Measurements from ENCODE around the gene SSR3. TPM values are rescaled to one million over a fixed set of nuclear protein-coding genes. Genes with fewer than 3 reads are reported as not detected.

The SSR3 gene
- total and polyA plus RNA-seq, 7 experiments from 2014 or later: 56.0 to 158 (median 85.2) TPM

GRCh38 chr3:156587760-156588069 lies 32.8 kb upstream of the SSR3 start:
- ChIA-PET CTCF (no interaction called here), POLR2A (no interaction called here)
- Mint-ChIP-seq H3K9me3 (peaks cover 0 to 8% (median 0%) of the 10 kb centered on the region in 11 donors), H3K27me3 (peaks cover 0 to 19% (median 0%) of the 10 kb centered on the region in 5 donors), H3K4me1 (peaks cover 0 to 7% (median 3%) of the 10 kb centered on the region in 7 donors), H3K27ac (no peak overlapping the region), H3K36me3 (peaks cover 0 to 4% (median 0%) of the 10 kb centered on the region in 5 donors), H3K4me3 (no peak overlapping the region)
- DNase-seq (no peak), ATAC-seq (no peak)
- Histone ChIP-seq H3K9me3 (ENCODE audit: control insufficient read depth in 2 of 3, low read length in 3 of 3) (no peaks in the 10 kb centered on the region), H3K27me3 (ENCODE audit: control insufficient read depth in 2 of 2, insufficient read depth in 2 of 2, low read length in 2 of 2) (no peaks in the 10 kb centered on the region), H3K4me1 (ENCODE audit: control insufficient read depth in 2 of 2, insufficient read depth in 2 of 2, low read length in 2 of 2) (no peaks in the 10 kb centered on the region), H3K27ac (ENCODE audit: low read depth, low read length) (no peak overlapping the region), H3K4me3 (ENCODE audit: low read length) (no peak overlapping the region), H3K36me3 (ENCODE audit: control insufficient read depth in 2 of 3, insufficient read depth in 3 of 3, low read length in 3 of 3) (no peaks in the 10 kb centered on the region)
- intact Hi-C loops (cut with micrococcal nuclease): no loop called here

GRCh38 chr3:156586905-156587759 lies 32.2 kb upstream of the SSR3 start:
- Histone ChIP-seq H3K4me1 (ENCODE audit: control insufficient read depth in 2 of 2, insufficient read depth in 2 of 2, low read length in 2 of 2) (no peaks in the 10 kb centered on the region), H3K27me3 (ENCODE audit: control insufficient read depth in 2 of 2, insufficient read depth in 2 of 2, low read length in 2 of 2) (no peaks in the 10 kb centered on the region), H3K27ac (ENCODE audit: low read depth, low read length) (no peak overlapping the region), H3K36me3 (ENCODE audit: control insufficient read depth in 2 of 3, insufficient read depth in 3 of 3, low read length in 3 of 3) (no peaks in the 10 kb centered on the region), H3K4me3 (ENCODE audit: low read length) (no peak overlapping the region), H3K9me3 (ENCODE audit: control insufficient read depth in 2 of 3, low read length in 3 of 3) (no peaks in the 10 kb centered on the region)
- ATAC-seq (peak; percentile 71), DNase-seq (no peak)
- intact Hi-C loops (cut with micrococcal nuclease): no loop called here
- H3K36me3 Mint-ChIP-seq: peaks cover 0 to 4% (median 0%) of the 10 kb centered on the region in 5 donors
- peaks cover 0 to 8% (median 3%) of the 10 kb centered on the region in 7 donors for H3K4me1 Mint-ChIP-seq
- CTCF ChIA-PET: no interaction called here
- H3K9me3 Mint-ChIP-seq: peaks cover 0 to 8% (median 0%) of the 10 kb centered on the region in 11 donors
- H3K27me3 Mint-ChIP-seq: peaks cover 0 to 17% (median 0%) of the 10 kb centered on the region in 5 donors
- no peak overlapping the region for H3K4me3 Mint-ChIP-seq
- POLR2A ChIA-PET: no interaction called here
- no peak overlapping the region for H3K27ac Mint-ChIP-seq

DNA sequence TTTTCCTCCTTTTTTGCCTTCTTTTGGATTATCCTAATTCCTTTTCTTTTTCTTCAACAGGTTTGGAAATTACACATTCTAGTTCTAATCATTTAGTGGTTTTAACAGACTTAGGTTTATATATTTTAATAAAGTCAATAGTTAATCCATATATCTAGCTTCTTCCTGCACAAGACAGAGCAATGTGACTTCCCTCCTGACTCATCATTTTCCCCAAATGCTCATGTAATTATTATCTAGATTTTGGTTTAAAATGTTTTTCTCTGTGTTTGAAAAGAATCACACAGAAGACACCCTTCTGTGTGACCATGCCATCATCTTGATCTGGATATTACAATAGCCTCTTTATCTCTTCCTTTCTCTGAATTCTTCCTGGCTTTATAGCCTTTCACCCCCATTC lies 28.6 kb upstream of the SSR3 start:
- DNase-seq: no peak
- ChIA-PET CTCF (no interaction called here), POLR2A (no interaction called here)
- no peaks in the 10 kb centered on the region for H3K9me3 Mint-ChIP-seq
- intact Hi-C loops (cut with micrococcal nuclease): no loop called here
- H3K4me1 Mint-ChIP-seq: peaks cover 0 to 8% (median 3%) of the 10 kb centered on the region in 7 donors
- no peaks in the 10 kb centered on the region for H3K9me3 ChIP-seq (ENCODE audit: control insufficient read depth in 2 of 3, low read length in 3 of 3)
- H3K4me1 ChIP-seq (ENCODE audit: control insufficient read depth in 2 of 2, insufficient read depth in 2 of 2, low read length in 2 of 2): no peaks in the 10 kb centered on the region
- H3K27me3 ChIP-seq (ENCODE audit: control insufficient read depth in 2 of 2, insufficient read depth in 2 of 2, low read length in 2 of 2): no peaks in the 10 kb centered on the region
- ATAC-seq: no peak
- H3K36me3 Mint-ChIP-seq: peaks cover 0 to 4% (median 0%) of the 10 kb centered on the region in 5 donors
- H3K36me3 ChIP-seq (ENCODE audit: control insufficient read depth in 2 of 3, insufficient read depth in 3 of 3, low read length in 3 of 3): no peaks in the 10 kb centered on the region
- H3K4me3 ChIP-seq (ENCODE audit: low read length): no peak overlapping the region
- H3K27me3 Mint-ChIP-seq: peaks cover 0 to 11% (median 5%) of the 10 kb centered on the region in 5 donors
- H3K27ac ChIP-seq (ENCODE audit: low read depth, low read length): no peak overlapping the region
- no peak overlapping the region for H3K4me3 Mint-ChIP-seq
- H3K27ac Mint-ChIP-seq: no peak overlapping the region

- Mint-ChIP-seq H3K4me3 (no peak overlapping the region), H3K27ac (peak overlapping the region in 1 of 9 donors; percentile 2), H3K36me3 (peaks cover 0 to 4% (median 0%) of the 10 kb centered on the region in 5 donors), H3K9me3 (no peaks in the 10 kb centered on the region), H3K4me1 (peaks cover 0 to 8% (median 3%) of the 10 kb centered on the region in 7 donors), H3K27me3 (peaks cover 0 to 11% (median 5%) of the 10 kb centered on the region in 5 donors)
- ChIA-PET POLR2A (no interaction called here), CTCF (no interaction called here)
- Histone ChIP-seq H3K9me3 (ENCODE audit: control insufficient read depth in 2 of 3, low read length in 3 of 3) (no peaks in the 10 kb centered on the region), H3K4me1 (ENCODE audit: control insufficient read depth in 2 of 2, insufficient read depth in 2 of 2, low read length in 2 of 2) (no peaks in the 10 kb centered on the region), H3K27ac (ENCODE audit: low read depth, low read length) (no peak overlapping the region), H3K36me3 (ENCODE audit: control insufficient read depth in 2 of 3, insufficient read depth in 3 of 3, low read length in 3 of 3) (no peaks in the 10 kb centered on the region), H3K27me3 (ENCODE audit: control insufficient read depth in 2 of 2, insufficient read depth in 2 of 2, low read length in 2 of 2) (no peaks in the 10 kb centered on the region), H3K4me3 (ENCODE audit: low read length) (no peak overlapping the region)
- ATAC-seq (no peak), DNase-seq (no peak)
- intact Hi-C loops (cut with micrococcal nuclease): no loop called here
Observed at GRCh38 chr3:156582532-156583183, 27.7 kb upstream of the SSR3 start.

- POLR2A ChIA-PET: interaction anchor here (1.0 kb wide), 1 partner anchor 27 kb away, joined by 3 read pairs; the partner anchor contains the start of gene SSR3
- H3K36me3 Mint-ChIP-seq: peaks cover 0 to 4% (median 0%) of the 10 kb centered on the region in 5 donors
- H3K4me1 Mint-ChIP-seq: peaks cover 0 to 8% (median 3%) of the 10 kb centered on the region in 7 donors
- H3K27me3 ChIP-seq (ENCODE audit: control insufficient read depth in 2 of 2, insufficient read depth in 2 of 2, low read length in 2 of 2): no peaks in the 10 kb centered on the region
- peaks cover 0 to 11% (median 8%) of the 10 kb centered on the region in 5 donors for H3K27me3 Mint-ChIP-seq
- no peak overlapping the region for H3K27ac ChIP-seq (ENCODE audit: low read depth, low read length)
- intact Hi-C loops (cut with micrococcal nuclease): no loop called here
- no peak overlapping the region for H3K4me3 ChIP-seq (ENCODE audit: low read length)
- H3K9me3 ChIP-seq (ENCODE audit: control insufficient read depth in 2 of 3, low read length in 3 of 3): no peaks in the 10 kb centered on the region
- H3K4me3 Mint-ChIP-seq: no peak overlapping the region
- CTCF ChIA-PET: no interaction called here
- no peaks in the 10 kb centered on the region for H3K4me1 ChIP-seq (ENCODE audit: control insufficient read depth in 2 of 2, insufficient read depth in 2 of 2, low read length in 2 of 2)
- peaks cover 0 to 2% (median 0%) of the 10 kb centered on the region in 11 donors for H3K9me3 Mint-ChIP-seq
- no peak overlapping the region for H3K27ac Mint-ChIP-seq
- DNase-seq (no peak), ATAC-seq (no peak)
- H3K36me3 ChIP-seq (ENCODE audit: control insufficient read depth in 2 of 3, insufficient read depth in 3 of 3, low read length in 3 of 3): no peaks in the 10 kb centered on the region
Observed at GRCh38 chr3:156581954-156582353, 27.0 kb upstream of the SSR3 start.

GRCh38 chr3:156581033-156581432 lies 26.1 kb upstream of the SSR3 start:
- POLR2A ChIA-PET: interaction anchor here (1.0 kb wide), 1 partner anchor 26 kb away, joined by 3 read pairs; the partner anchor contains the start of gene SSR3
- intact Hi-C loops (cut with micrococcal nuclease): no loop called here
- H3K9me3 Mint-ChIP-seq: peaks cover 0 to 2% (median 0%) of the 10 kb centered on the region in 11 donors
- no peak for DNase-seq
- Histone ChIP-seq H3K27ac (ENCODE audit: low read depth, low read length) (no peak overlapping the region), H3K36me3 (ENCODE audit: control insufficient read depth in 2 of 3, insufficient read depth in 3 of 3, low read length in 3 of 3) (no peaks in the 10 kb centered on the region), H3K4me1 (ENCODE audit: control insufficient read depth in 2 of 2, insufficient read depth in 2 of 2, low read length in 2 of 2) (no peaks in the 10 kb centered on the region), H3K9me3 (ENCODE audit: control insufficient read depth in 2 of 3, low read length in 3 of 3) (no peaks in the 10 kb centered on the region), H3K4me3 (ENCODE audit: low read length) (no peak overlapping the region), H3K27me3 (ENCODE audit: control insufficient read depth in 2 of 2, insufficient read depth in 2 of 2, low read length in 2 of 2) (no peaks in the 10 kb centered on the region)
- no peak overlapping the region for H3K4me3 Mint-ChIP-seq
- H3K27me3 Mint-ChIP-seq: peaks cover 4 to 18% (median 16%) of the 10 kb centered on the region in 5 donors
- no peak overlapping the region for H3K27ac Mint-ChIP-seq
- peaks cover 0 to 4% (median 0%) of the 10 kb centered on the region in 5 donors for H3K36me3 Mint-ChIP-seq
- H3K4me1 Mint-ChIP-seq: peaks cover 0 to 8% (median 3%) of the 10 kb centered on the region in 7 donors
- CTCF ChIA-PET: interaction anchor here (0.6 to 0.7 kb wide), 2 partner anchors 123 to 346 kb away, joined by 3 to 5 read pairs; no protein-coding TSS in a partner anchor
- ATAC-seq: no peak
